Measurements from ENCODE around the gene MYEOV. TPM values are rescaled to one million over a fixed set of nuclear protein-coding genes. Genes with fewer than 3 reads are reported as not detected.

The MYEOV gene
- total and polyA plus RNA-seq, 10 of the 15 experiments (the other 5 are each of a cell fraction or from before 2014, with no cell fraction given): 0.05 to 0.40 (median 0.26) TPM; not detected in 3

GRCh38 chr11:69265210-69265609, 28.7 kb upstream of the MYEOV start (continued):
- TF ChIP-seq ZNF687 (IDR thresholded peaks at IDR 0.05) (no peak), ZBTB4 (CRISPR knock-in tag; IDR thresholded peaks at IDR 0.05) (no peak)

- no peak for ATAC-seq
- FAIRE-seq: no peak
- RAD21 ChIA-PET (ENCODE audit: unreplicated experiment): no interaction called here
- H3K36me3 ChIP-seq (ENCODE audit: control insufficient read depth in 2 of 2, insufficient read depth in 2 of 2, low read length in 1 of 2): no peaks in the 10 kb centered on the region
- CTCF ChIA-PET: no interaction called here
- no peak for DNase-seq (ENCODE audit: low read depth, low spot score)
- no TSS peak for BruUV-seq (replicated peaks)
- H3K4me1 ChIP-seq (ENCODE audit: control insufficient read depth, insufficient read depth, low read length): no peaks in the 10 kb centered on the region
- H3K4me2 ChIP-seq (ENCODE audit: control insufficient read depth, insufficient read depth): no peak overlapping the region
- no peak overlapping the region for H3K4me3 ChIP-seq
- WGBS (ENCODE audit: insufficient coverage, insufficient replicate concordance, low lambda C conversion rate, missing lambda C conversion rate): 38% methylated on average over 11 of the region's 11 CpGs
- no peaks in the 10 kb centered on the region; a peak in 1 of 4 replicates for H3K27me3 ChIP-seq (replicated peaks in 1 of 2; ENCODE audit: control insufficient read depth in 2 of 2, insufficient read depth in 2 of 2, low read length in 1 of 2)
- intact Hi-C loops (cut with micrococcal nuclease; ENCODE audit: unreplicated experiment) (no loop called here), in situ Hi-C loops (cut with MboI) (no loop called here)
- no peaks in the 10 kb centered on the region; the same call in 2 of the 3 replicates for H3K9me3 ChIP-seq (replicated peaks; ENCODE audit: control insufficient read depth, insufficient read depth, low read length)
- H3K79me2 ChIP-seq (ENCODE audit: control insufficient read depth, insufficient read depth, low read length): no peaks in the 10 kb centered on the region
- POLR2A ChIA-PET: no interaction called here
- H3K9ac ChIP-seq (ENCODE audit: control insufficient read depth, insufficient read depth, low read length): no peak overlapping the region
- H4K20me1 ChIP-seq (ENCODE audit: control insufficient read depth, insufficient read depth): no peaks in the 10 kb centered on the region
- H2AFZ ChIP-seq (ENCODE audit: control insufficient read depth, low read depth, low read length): no peak overlapping the region
- H3K27ac ChIP-seq (ENCODE audit: control insufficient read depth, insufficient read depth): no peak overlapping the region
- SMC1A ChIA-PET (ENCODE audit: uncharacterized antibody, unreplicated experiment): no interaction called here
- TF ChIP-seq CBX5 (IDR thresholded peaks at IDR 0.05; ENCODE audit: low read depth) (no peak), PKNOX1 (IDR thresholded peaks at IDR 0.05) (no peak), RAD21 (IDR thresholded peaks at IDR 0.05; ENCODE audit: insufficient read depth, low read depth, low read length) (no peak), E4F1 (IDR thresholded peaks at IDR 0.05; ENCODE audit: borderline replicate concordance, partially characterized antibody) (no peak), BMI1 (IDR thresholded peaks at IDR 0.05; ENCODE audit: borderline replicate concordance) (no peak), JUNB (IDR thresholded peaks at IDR 0.05) (no peak)
Observed at GRCh38 chr11:69265911-69266510, 27.9 kb upstream of the MYEOV start.
